OCI-LY1 (cell line): ENCODE measurements around the gene PCSK6.

Source experiments
- CTCF ChIP-seq: fragments of 200-600 bp; sonication (generic), shearing (Covaris generic); IDR thresholded peaks from 2 replicates; pipeline ENCODE4 v1.5.1; 2017; ENCODE audit warnings: mild to moderate bottlenecking, antibody characterized with exemption, low read length, moderate library complexity, mixed read lengths
- EZH2 ChIP-seq: fragments of 200-600 bp; sonication (generic), shearing (Covaris generic); IDR thresholded peaks from 2 replicates; pipeline ENCODE4 v1.8.0; 2017; ENCODE audit warnings: borderline replicate concordance, mixed run types, mild to moderate bottlenecking, antibody characterized with exemption, low read length, moderate library complexity, mixed read lengths

DNA sequence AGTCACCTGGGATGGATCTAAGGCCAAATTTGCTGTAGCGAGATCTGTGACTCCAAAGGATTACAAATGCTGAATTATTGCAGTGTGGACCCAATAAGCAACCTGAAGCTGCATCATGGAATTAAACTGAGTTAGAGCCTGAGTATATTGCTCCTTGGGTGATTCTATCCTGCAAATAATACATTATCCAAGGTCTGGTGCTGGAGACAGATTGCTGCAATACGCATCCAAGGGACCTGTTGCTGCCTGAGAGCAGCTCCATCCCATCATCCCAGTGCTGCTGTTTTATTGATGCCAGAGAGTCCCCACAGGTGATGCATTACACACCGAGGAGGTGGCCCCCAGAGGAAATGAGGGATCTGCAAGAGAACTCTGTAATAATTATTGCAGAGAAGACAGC, 31.6 kb upstream of the PCSK6 start:
- no peak for TF ChIP-seq EZH2
- TF ChIP-seq CTCF, result no peak
